HUES64 (cell line): ENCODE measurements around the gene EXOC6B.
A peak's percentile ranks its signal among the peaks of the same experiment; 100 is the strongest.

Experiments
- H3K27ac ChIP-seq: 2 replicates; pipeline ENCODE4 v1.7.0; 2013; ENCODE audit warnings: low read depth, low read length, inconsistent platforms
- H3K27me3 ChIP-seq: 2 replicates; pipeline ENCODE4 v1.6.1; 2013; ENCODE audit warnings: mild to moderate bottlenecking, low read length; ENCODE audit not compliant: insufficient read depth
- H3K36me3 ChIP-seq: 2 replicates; pipeline ENCODE4 v1.6.1; 2013; ENCODE audit warnings: mild to moderate bottlenecking, low read length; ENCODE audit not compliant: insufficient read depth
- H3K4me1 ChIP-seq: 2 replicates; pipeline ENCODE4 v1.6.1; 2013; ENCODE audit warnings: mild to moderate bottlenecking, low read length, moderate library complexity; ENCODE audit not compliant: insufficient read depth
- H3K4me3 ChIP-seq: 2 replicates; pipeline ENCODE4 v1.5.1; 2013; ENCODE audit warnings: mild to moderate bottlenecking, low read length, moderate library complexity
- H3K9ac ChIP-seq: 2 replicates; pipeline ENCODE4 v1.6.1; 2013; ENCODE audit warnings: mild to moderate bottlenecking, low read depth, low read length
- H3K9me3 ChIP-seq: 2 replicates; pipeline ENCODE4 v1.6.1; 2013; ENCODE audit warnings: low read depth, low read length; ENCODE audit not compliant: insufficient read depth
- WGBS: fragments of 150-250, 120-280 bp; methylation state at CpG from one replicate; pipeline ENCODE4 v1.1.7; 2013; ENCODE audit warnings: missing lambda C conversion rate; 5-methylcytosine and 5-hydroxymethylcytosine counted together

EXOC6B gene

DNA sequence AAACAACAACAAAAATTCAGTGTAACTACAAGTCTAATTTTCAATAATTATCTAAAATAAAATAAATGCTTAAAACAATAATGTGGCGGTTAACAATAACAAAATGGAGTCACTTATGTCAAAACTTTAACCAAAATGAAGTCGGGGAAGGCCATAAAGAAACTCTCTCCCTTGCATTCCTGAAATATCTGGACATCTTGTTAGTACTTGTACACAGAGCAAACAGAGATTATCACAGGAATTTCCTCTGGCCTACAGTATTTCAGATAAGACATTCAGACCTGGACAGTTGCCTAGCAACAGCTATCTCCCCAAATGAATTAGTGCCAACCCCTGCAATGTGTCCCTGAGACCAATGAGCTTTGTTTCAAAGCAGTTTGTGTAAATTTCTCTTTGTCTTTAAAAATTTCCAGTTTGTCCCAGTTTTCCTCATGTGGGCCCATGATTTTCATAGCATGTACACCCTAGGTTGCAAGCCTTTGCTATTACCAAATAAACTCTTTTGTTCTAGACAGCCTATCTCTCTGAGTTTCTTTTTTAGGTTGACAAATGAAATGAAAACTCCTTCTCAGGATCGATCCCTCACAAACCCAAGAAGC lies 68.6 kb downstream of the EXOC6B start:
- no peaks in the 10 kb centered on the region for H3K36me3 ChIP-seq
- H3K27ac ChIP-seq: 0 out of 2 replicates have a peak overlapping the region, but pooled peaks have one; percentile 16
- H3K4me3 ChIP-seq: no peak overlapping the region
- peaks cover 18% of the 10 kb centered on the region for H3K4me1 ChIP-seq
- H3K27me3 ChIP-seq: no peaks in the 10 kb centered on the region
- H3K9ac ChIP-seq: no peak overlapping the region
- peaks cover 8% of the 10 kb centered on the region for H3K9me3 ChIP-seq
- 87% methylated on average over 3 of the region's 3 CpGs for whole genome bisulfite sequencing

GRCh38 chr2:72755647-72756423 lies 70.0 kb downstream of the EXOC6B start:
- H3K27ac ChIP-seq: no peak overlapping the region
- H3K27me3 ChIP-seq: no peaks in the 10 kb centered on the region
- 75% methylated on average over 3 of the region's 4 CpGs for WGBS
- no peaks in the 10 kb centered on the region for H3K9me3 ChIP-seq
- H3K36me3 ChIP-seq: no peaks in the 10 kb centered on the region
- H3K9ac ChIP-seq: no peak overlapping the region
- no peak overlapping the region for H3K4me3 ChIP-seq
- peaks cover 31% of the 10 kb centered on the region for H3K4me1 ChIP-seq

- H3K27me3 ChIP-seq: no peaks in the 10 kb centered on the region
- no peaks in the 10 kb centered on the region for H3K9me3 ChIP-seq
- H3K27ac ChIP-seq: no peak overlapping the region
- H3K36me3 ChIP-seq: no peaks in the 10 kb centered on the region
- H3K4me3 ChIP-seq: no peak overlapping the region
- H3K9ac ChIP-seq: no peak overlapping the region
- WGBS: 85% methylated on average over 2 of the region's 3 CpGs
- peaks cover 40% of the 10 kb centered on the region for H3K4me1 ChIP-seq
These were observed 71.1 kb downstream of the EXOC6B start for GRCh38 chr2:72754628-72755320.

DNA sequence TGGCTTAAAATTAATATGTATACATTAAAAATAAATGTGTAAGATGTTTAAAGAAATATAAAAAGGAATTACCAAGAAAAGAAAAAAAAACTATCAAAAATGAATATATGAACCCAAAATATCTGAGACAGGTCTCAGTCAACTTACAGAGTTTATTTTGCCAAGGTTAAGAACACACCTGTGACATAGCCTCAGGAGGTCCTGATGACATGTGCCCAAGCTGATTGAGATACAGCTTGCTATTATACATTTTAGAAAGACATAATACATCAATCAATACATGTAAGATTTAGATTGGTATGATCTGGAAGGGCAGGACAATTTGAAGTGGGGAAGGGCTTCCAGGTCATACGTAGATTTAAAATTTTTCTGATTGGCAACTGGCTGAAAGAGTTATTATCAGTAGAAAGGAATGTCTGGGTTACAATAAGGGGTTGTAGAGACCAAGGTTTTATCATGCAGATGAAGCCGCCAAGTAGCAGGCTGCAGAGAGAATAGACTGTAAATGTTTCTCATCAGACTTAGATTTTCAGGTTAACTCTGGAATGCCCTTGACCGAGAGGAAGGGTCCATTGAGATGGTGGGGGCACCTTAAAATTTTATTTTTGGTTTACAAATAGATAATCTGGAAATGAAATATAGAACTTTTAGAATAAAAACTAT lies 74.7 kb downstream of the EXOC6B start:
- 9% methylated on average over 3 of the region's 3 CpGs for WGBS
- Histone ChIP-seq H3K4me3 (peak overlapping the region; percentile 1; the same call in 1 of the 2 replicates), H3K9ac (no peak overlapping the region), H3K27ac (0 out of 2 replicates have a peak overlapping the region, but pooled peaks have one; percentile 41), H3K9me3 (no peaks in the 10 kb centered on the region), H3K27me3 (no peaks in the 10 kb centered on the region), H3K4me1 (peaks cover 48% of the 10 kb centered on the region), H3K36me3 (no peaks in the 10 kb centered on the region)

GRCh38 chr2:72750466-72750865 lies 75.4 kb downstream of the EXOC6B start:
- H3K27me3 ChIP-seq: no peaks in the 10 kb centered on the region
- H3K9ac ChIP-seq: no peak overlapping the region
- H3K36me3 ChIP-seq: no peaks in the 10 kb centered on the region
- no CpG with 5 or more reads among the region's 1 CpG for WGBS
- H3K27ac ChIP-seq: no peak overlapping the region
- H3K4me3 ChIP-seq: no peak overlapping the region
- H3K4me1 ChIP-seq: peaks cover 45% of the 10 kb centered on the region
- no peaks in the 10 kb centered on the region for H3K9me3 ChIP-seq

DNA sequence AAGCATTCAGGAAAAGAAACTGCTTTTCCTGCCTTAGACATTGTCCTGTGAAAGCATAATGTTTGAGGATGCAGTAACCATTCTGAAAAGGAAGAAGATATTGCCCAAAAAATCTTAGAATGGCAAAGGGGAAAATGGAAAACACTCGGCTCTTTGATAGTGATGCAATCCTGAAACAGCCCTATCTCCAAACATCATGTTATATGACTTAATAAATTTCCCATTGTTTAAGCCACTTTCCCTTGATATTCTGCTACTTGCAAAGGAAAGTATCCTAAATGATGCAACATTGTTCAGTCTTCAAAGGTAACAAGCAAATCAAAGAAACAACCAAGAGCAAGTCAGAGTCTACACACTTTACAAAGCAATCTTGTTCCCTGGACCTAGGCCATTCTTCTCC lies 78.5 kb downstream of the EXOC6B start:
- no peak overlapping the region for H3K27ac ChIP-seq
- H3K4me3 ChIP-seq: no peak overlapping the region
- H3K9me3 ChIP-seq: no peaks in the 10 kb centered on the region
- H3K9ac ChIP-seq: no peak overlapping the region
- H3K4me1 ChIP-seq: peaks cover 38% of the 10 kb centered on the region
- no peaks in the 10 kb centered on the region for H3K36me3 ChIP-seq
- WGBS: 82% methylated on average over 1 of the region's 1 CpG
- H3K27me3 ChIP-seq: no peaks in the 10 kb centered on the region

DNA sequence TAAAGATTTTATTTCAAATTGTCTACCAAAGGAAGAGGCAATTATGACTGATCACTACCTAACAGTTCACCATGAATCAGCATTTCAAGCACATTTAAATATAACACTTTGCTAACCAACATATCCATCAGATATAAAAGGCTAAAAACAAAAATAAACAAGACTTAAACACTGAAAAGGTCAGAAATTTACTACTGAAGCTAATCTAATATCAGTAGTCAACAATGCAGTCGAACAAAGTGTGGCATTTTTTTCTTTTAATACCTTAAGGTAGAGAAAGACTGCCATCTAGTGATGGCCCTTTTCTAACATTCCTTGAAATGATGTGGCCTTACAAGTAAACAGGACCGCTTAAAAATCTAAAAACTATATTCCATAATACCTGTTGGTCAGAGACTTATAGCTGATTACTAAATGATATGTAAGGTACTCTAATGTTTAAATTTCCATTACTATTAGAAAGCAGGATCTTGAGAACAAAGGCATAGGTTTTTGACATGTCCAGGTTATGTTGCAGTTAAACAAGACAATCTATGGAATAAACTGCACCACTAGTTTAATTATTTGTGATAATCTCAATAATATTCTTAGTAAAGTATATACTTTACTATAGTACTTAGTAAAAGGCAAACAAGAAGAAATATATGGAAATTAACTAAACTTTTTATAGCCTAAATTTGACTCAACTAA lies 80.0 kb downstream of the EXOC6B start:
- no peaks in the 10 kb centered on the region for H3K36me3 ChIP-seq
- H3K27me3 ChIP-seq: no peaks in the 10 kb centered on the region
- no peaks in the 10 kb centered on the region for H3K9me3 ChIP-seq
- H3K4me3 ChIP-seq: no peak overlapping the region
- H3K27ac ChIP-seq: no peak overlapping the region
- H3K9ac ChIP-seq: no peak overlapping the region
- WGBS: 36% methylated on average over 1 of the region's 2 CpGs
- H3K4me1 ChIP-seq: peaks cover 25% of the 10 kb centered on the region

DNA sequence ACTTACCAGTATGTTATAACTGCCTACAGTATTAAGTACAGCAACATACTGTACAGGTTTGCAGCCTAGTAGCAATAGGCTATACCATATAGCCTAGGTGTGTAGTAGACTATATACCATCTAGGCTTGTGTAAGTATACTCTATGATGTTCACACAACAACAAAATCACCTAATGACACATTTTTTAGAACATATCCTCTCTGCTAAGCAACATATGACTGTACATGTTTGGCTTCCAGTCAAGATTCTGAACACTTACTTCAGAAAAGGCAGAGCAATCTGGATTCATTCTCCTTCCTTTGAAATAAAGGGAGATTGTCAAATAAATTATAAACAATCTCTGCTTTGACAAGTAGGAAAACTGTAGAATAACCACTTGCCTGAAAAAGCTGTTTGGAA lies 81.8 kb downstream of the EXOC6B start:
- H3K4me3 ChIP-seq: no peak overlapping the region
- no peak overlapping the region for H3K9ac ChIP-seq
- no peaks in the 10 kb centered on the region for H3K27me3 ChIP-seq

DNA sequence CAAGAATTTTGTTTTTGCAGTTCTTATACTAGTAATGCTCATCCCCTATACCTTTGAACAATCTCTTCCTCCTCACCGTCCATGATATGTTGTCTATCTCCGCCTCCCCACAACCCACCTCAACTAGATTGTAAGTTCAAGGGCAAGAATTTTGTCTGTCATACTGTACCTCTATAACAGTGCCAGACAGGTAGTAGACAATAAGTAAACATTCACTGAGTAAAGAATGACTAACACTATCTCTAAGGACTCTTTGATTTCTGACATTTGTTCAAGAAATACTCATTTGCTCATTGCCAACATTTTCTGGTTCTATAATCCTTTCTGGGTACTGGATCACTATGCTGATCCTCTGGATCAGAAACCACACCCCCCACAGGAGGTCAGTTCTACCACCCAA lies 82.4 kb downstream of the EXOC6B start:
- 94% methylated on average over 2 of the region's 2 CpGs for whole genome bisulfite sequencing
- Histone ChIP-seq H3K4me1 (peaks cover 7% of the 10 kb centered on the region; the same call in 1 of the 2 replicates), H3K9ac (no peak overlapping the region), H3K27me3 (no peaks in the 10 kb centered on the region), H3K36me3 (0 out of 2 replicates have a peak, but pooled peaks cover 8% of the 10 kb centered on the region), H3K9me3 (no peaks in the 10 kb centered on the region), H3K27ac (no peak overlapping the region), H3K4me3 (no peak overlapping the region)

More for the DNA sequence above, 81.8 kb downstream of the EXOC6B start:
- Histone ChIP-seq H3K4me1 (peaks cover 13% of the 10 kb centered on the region), H3K36me3 (0 out of 2 replicates have a peak, but pooled peaks cover 8% of the 10 kb centered on the region), H3K9me3 (no peaks in the 10 kb centered on the region), H3K27ac (no peak overlapping the region)

DNA sequence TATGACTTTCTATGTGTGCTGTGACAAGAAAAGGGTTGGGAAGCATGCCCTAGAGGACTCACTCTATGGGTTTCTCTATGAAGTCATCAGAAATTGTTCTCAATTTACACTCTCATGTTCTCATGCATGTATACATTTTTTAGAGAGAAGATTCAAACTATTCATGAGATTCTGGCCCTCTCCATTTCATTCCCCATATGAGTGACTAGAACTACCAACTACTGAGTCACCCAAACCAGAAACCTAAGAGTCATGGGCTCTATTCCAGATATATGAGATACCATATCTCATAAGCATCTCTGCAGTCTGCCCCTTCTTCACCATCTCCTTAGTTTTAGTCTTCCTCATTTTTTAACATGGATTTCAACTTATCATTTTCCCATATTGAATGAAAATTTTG lies 87.7 kb downstream of the EXOC6B start:
- Histone ChIP-seq H3K9ac (no peak overlapping the region), H3K9me3 (no peaks in the 10 kb centered on the region), H3K4me3 (no peak overlapping the region), H3K27me3 (no peaks in the 10 kb centered on the region), H3K36me3 (0 out of 2 replicates have a peak, but pooled peaks cover 8% of the 10 kb centered on the region), H3K4me1 (no peaks in the 10 kb centered on the region), H3K27ac (no peak overlapping the region)
